Measurements from ENCODE around the gene FOXQ1.
"Not testable (repeated sequence)": the region's sequence is repeated elsewhere in the genome, so short reads cannot be mapped to it uniquely, and the experiment has no call there.

The FOXQ1 gene

GRCh38 chr6:1322696-1323219, 10.9 kb downstream of the FOXQ1 start:
- no peak for DNase-seq

- no peak for DNase-seq
These were observed 13.0 kb downstream of the FOXQ1 start for GRCh38 chr6:1324936-1325335.

GRCh38 chr6:1325461-1326309, 13.8 kb downstream of the FOXQ1 start:
- no peak for DNase-seq

- no peak for DNase-seq
These were observed 14.7 kb downstream of the FOXQ1 start for GRCh38 chr6:1326535-1327121.

GRCh38 chr6:1327630-1328029, 15.7 kb downstream of the FOXQ1 start:
- no peak for DNase-seq

- no peak for DNase-seq
These were observed 16.4 kb downstream of the FOXQ1 start for GRCh38 chr6:1328129-1328800.

GRCh38 chr6:1329708-1330107, 17.8 kb downstream of the FOXQ1 start:
- DNase-seq: no peak

- DNase-seq: no peak
These were observed 22.8 kb downstream of the FOXQ1 start for GRCh38 chr6:1334684-1335083.

- no peak for DNase-seq
These were observed 23.6 kb downstream of the FOXQ1 start for GRCh38 chr6:1335367-1336037.

GRCh38 chr6:1336246-1336843, 24.4 kb downstream of the FOXQ1 start:
- DNase-seq: no peak

- no peak for DNase-seq
These were observed 25.9 kb downstream of the FOXQ1 start for GRCh38 chr6:1337791-1338190.

- DNase-seq: no peak
These were observed 34.2 kb downstream of the FOXQ1 start for GRCh38 chr6:1346101-1346500.

- no peak for DNase-seq
These were observed 34.7 kb downstream of the FOXQ1 start for GRCh38 chr6:1346558-1347091.

- no peak for DNase-seq
These were observed 35.3 kb downstream of the FOXQ1 start for GRCh38 chr6:1347161-1347560.

- DNase-seq: no peak
These were observed 36.8 kb downstream of the FOXQ1 start for GRCh38 chr6:1348675-1349074.

- no peak for DNase-seq
These were observed 37.8 kb downstream of the FOXQ1 start for GRCh38 chr6:1349655-1350054.

- no peak for DNase-seq
These were observed 39.6 kb downstream of the FOXQ1 start for GRCh38 chr6:1351381-1352008.

- not testable (repeated sequence) for DNase-seq
These were observed 43.2 kb downstream of the FOXQ1 start for GRCh38 chr6:1355068-1355467.

GRCh38 chr6:1361717-1362116, 49.8 kb downstream of the FOXQ1 start:
- not testable (repeated sequence) for DNase-seq

- DNase-seq: no peak
These were observed 50.7 kb downstream of the FOXQ1 start for GRCh38 chr6:1362643-1363042.

- DNase-seq: no peak
These were observed 51.4 kb downstream of the FOXQ1 start for GRCh38 chr6:1363298-1363697.
